Cardiac muscle cell (in vitro differentiated cells and primary cell): ENCODE data around the gene EFCAB6. TPM values are rescaled to one million over a fixed set of nuclear protein-coding genes. Genes with fewer than 3 reads are reported as not detected.

Experiments
- DNase-seq, 2 donors: peaks; one replicate each; pipeline versions ENCODE4 v3.0.0 to v3.0.0-alpha.2; 2010 to 2017; ENCODE audit warnings: low read depth in 1 of 2, low spot score in 1 of 2
- H3K27ac ChIP-seq: fragments of 200-600 bp; sonication (generic); 2 replicates; pipeline ENCODE4 v1.5.1; 2016
- H3K27me3 ChIP-seq: fragments of 200-600 bp; sonication (generic); 2 replicates; pipeline ENCODE4 v1.6.0; 2016; ENCODE audit warnings: control low read depth
- H3K36me3 ChIP-seq: fragments of 200-600 bp; sonication (generic); 2 replicates; pipeline ENCODE4 v1.5.1; 2016; ENCODE audit warnings: control low read depth
- H3K4me1 ChIP-seq: fragments of 200-600 bp; sonication (generic); 2 replicates; pipeline ENCODE4 v1.8.1; 2017; ENCODE audit warnings: low read depth, mild to moderate bottlenecking, mixed run types
- H3K4me3 ChIP-seq: fragments of 200-600 bp; sonication (generic); 2 replicates; pipeline ENCODE4 v1.5.1; 2016; ENCODE audit warnings: mild to moderate bottlenecking
- H3K9me3 ChIP-seq: fragments of 200-600 bp; sonication (generic); 2 replicates; pipeline ENCODE4 v1.5.1; 2017; ENCODE audit warnings: low read depth, mild to moderate bottlenecking, control low read depth
- polyA plus RNA-seq: library from polyadenylated mRNA; unstranded; fragments of >200 nt; fragmentation: Nextera tagmentation; extraction: Ambion mirVana; gene quantifications from 2 replicates; pipeline ENCODE4 v1.2.1, GENCODE V29; 2016
- total RNA-seq: library from RNA; depleted of rRNA; stranded (reverse); fragments of >200 nt; gene quantifications from 2 replicates; pipeline ENCODE4 v1.2.3, GENCODE V29; 2016
- TF ChIP-seq, protein P1 (sequence below): IDR thresholded peaks from 2 replicates; pipeline ENCODE4 v1.5.1; 2012; ENCODE audit warnings: low read depth, mild to moderate bottlenecking, low read length

EFCAB6 gene
- total and polyA plus RNA-seq, 2 experiments from 2014 or later, result 1.5 to 3.8 TPM

DNA sequence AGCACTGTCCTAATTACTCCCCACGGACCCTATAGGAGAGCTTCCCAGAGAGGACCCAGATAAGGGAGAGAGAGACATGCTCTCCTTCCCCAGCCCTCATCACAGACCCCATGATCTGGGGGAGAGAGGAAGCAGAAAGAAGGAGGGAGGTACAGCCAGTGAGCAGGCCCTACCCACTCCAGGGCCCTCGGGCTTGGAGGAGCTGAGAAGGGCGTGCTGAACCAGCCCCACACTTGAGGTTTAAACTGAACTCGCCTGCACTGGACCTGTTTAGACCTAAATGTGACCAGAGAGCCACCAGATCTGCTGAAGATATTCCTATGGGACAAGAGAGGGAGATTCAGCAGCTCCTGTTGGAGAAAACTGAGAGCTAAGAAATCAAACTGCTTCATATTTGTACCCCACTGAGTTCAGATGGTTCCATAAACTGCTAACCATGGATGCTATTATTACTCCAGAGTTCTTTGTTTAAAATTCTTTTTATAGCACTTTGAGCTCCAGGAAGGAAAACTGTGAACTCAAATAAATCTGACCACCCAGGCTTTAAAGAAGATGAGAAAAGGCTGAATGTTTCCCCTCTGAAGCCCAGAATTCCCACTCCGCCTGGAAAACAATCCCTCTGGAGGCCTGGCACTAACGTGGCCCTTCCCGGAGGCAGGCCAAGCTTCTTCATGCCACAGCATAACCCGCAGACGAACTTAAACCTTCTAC, 67.2 kb downstream of the EFCAB6 start:
- TF ChIP-seq, protein P1, sequence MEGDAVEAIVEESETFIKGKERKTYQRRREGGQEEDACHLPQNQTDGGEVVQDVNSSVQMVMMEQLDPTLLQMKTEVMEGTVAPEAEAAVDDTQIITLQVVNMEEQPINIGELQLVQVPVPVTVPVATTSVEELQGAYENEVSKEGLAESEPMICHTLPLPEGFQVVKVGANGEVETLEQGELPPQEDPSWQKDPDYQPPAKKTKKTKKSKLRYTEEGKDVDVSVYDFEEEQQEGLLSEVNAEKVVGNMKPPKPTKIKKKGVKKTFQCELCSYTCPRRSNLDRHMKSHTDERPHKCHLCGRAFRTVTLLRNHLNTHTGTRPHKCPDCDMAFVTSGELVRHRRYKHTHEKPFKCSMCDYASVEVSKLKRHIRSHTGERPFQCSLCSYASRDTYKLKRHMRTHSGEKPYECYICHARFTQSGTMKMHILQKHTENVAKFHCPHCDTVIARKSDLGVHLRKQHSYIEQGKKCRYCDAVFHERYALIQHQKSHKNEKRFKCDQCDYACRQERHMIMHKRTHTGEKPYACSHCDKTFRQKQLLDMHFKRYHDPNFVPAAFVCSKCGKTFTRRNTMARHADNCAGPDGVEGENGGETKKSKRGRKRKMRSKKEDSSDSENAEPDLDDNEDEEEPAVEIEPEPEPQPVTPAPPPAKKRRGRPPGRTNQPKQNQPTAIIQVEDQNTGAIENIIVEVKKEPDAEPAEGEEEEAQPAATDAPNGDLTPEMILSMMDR, result no peak
- Histone ChIP-seq H3K4me1 (peaks cover 27% of the 10 kb centered on the region), H3K27ac (no peak overlapping the region), H3K27me3 (no peaks in the 10 kb centered on the region), H3K4me3 (no peak overlapping the region), H3K36me3 (no peaks in the 10 kb centered on the region), H3K9me3 (no peaks in the 10 kb centered on the region)
- no peak for DNase-seq

DNA sequence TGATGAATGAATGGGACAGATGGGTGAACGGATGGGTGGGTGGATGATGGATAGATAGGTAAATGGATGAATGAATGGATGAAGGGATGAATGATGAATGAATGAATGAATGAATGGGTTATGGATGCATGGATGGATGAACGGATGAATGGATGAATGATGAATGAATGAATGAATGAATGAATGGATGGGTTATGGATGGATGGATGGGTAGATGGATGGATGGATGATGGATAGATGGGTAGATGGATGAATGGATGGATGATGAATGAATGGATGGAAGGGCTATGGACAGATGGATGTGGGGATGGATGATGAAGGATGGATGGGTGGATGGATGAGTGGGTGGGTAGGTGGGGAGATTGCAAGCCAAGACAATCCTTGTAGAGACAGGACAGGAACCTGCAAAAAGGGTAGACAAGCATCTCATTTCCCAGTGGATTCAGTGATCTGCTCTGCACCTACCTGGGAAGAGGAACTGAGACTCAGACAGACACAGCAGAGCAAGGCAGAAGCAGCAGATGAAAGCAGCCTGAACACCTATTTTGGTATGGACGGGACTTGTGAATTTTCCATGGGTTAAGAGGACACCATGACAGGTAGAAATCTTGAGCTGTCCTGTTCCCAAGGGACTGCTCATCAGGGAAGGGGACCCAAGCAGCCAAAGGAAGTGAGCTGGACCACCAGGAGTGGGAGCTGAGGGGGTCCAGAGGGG, 68.0 kb downstream of the EFCAB6 start:
- Histone ChIP-seq H3K27me3 (no peaks in the 10 kb centered on the region), H3K4me1 (peaks cover 27% of the 10 kb centered on the region), H3K4me3 (no peak overlapping the region), H3K9me3 (no peaks in the 10 kb centered on the region), H3K36me3 (no peaks in the 10 kb centered on the region), H3K27ac (no peak overlapping the region)
- TF ChIP-seq, protein P1, result no peak
- no peak for DNase-seq

DNA sequence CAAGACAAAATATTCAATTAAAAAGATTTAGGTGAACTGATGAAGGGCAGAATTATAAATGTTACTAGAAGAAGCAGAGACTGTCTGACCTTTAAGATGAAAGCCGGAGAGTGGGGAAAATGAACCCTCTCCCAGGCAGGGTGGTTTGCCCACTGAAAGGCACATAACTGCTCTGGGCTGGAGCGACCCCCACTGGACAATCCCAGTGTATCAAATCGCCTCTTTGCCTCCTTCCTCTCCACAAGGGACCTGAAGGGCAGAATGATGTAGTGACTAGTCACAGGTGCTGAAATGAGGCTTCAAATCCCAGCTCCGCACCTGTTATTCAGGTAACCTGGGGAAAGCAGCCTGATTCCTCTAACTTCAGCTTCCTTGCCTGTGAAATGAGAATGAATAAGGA, 69.0 kb downstream of the EFCAB6 start:
- no peaks in the 10 kb centered on the region for H3K27me3 ChIP-seq
- TF ChIP-seq, protein P1, result peak; percentile 11
- peak in 1 of 2 donors; percentile 59 for DNase-seq
- no peaks in the 10 kb centered on the region for H3K36me3 ChIP-seq
- H3K27ac ChIP-seq, result no peak overlapping the region
- H3K9me3 ChIP-seq, result no peaks in the 10 kb centered on the region
- peaks cover 27% of the 10 kb centered on the region for H3K4me1 ChIP-seq
- H3K4me3 ChIP-seq, result no peak overlapping the region

DNA sequence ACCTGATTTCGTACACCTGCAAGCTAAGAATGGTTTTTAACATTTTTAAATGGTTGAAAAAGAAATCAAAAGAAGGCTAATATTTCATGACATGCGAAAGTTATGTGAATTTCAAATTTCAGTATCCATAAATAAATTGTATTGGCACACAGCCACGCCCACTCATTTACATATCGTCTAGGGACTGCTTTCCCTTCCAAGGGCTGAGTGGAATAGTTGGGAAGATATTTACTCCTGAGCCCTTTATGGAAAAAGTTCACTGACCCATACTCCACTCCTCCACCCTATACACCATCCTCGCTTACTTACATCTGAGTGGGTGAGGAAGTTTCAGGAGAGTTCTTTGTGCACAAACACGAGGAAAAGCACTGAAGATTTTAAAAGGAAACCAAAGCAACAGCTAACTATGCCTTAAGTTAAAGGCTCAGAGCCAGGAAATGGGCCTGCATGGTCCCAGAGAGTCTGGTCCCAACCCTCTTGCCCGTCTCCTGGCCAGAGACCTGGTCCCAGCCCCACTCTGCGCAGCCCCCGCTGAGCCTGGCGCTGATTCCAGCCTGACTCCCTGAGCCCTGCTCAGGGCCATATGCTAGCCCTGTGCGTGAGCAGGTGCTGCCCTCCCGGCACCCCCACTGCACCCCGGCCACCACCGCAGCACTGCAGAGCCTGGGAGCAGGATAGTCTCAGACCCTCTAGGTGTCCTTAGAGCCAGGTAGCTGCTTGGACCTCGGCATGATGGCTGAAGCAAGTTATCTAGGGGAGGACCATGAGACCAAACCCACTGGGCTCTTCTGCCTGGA, 69.8 kb downstream of the EFCAB6 start:
- TF ChIP-seq, protein P1, result no peak
- no peaks in the 10 kb centered on the region for H3K27me3 ChIP-seq
- no peak for DNase-seq
- no peaks in the 10 kb centered on the region for H3K9me3 ChIP-seq
- peaks cover 27% of the 10 kb centered on the region for H3K4me1 ChIP-seq
- H3K36me3 ChIP-seq, result no peaks in the 10 kb centered on the region
- H3K27ac ChIP-seq, result no peak overlapping the region
- H3K4me3 ChIP-seq, result no peak overlapping the region

DNA sequence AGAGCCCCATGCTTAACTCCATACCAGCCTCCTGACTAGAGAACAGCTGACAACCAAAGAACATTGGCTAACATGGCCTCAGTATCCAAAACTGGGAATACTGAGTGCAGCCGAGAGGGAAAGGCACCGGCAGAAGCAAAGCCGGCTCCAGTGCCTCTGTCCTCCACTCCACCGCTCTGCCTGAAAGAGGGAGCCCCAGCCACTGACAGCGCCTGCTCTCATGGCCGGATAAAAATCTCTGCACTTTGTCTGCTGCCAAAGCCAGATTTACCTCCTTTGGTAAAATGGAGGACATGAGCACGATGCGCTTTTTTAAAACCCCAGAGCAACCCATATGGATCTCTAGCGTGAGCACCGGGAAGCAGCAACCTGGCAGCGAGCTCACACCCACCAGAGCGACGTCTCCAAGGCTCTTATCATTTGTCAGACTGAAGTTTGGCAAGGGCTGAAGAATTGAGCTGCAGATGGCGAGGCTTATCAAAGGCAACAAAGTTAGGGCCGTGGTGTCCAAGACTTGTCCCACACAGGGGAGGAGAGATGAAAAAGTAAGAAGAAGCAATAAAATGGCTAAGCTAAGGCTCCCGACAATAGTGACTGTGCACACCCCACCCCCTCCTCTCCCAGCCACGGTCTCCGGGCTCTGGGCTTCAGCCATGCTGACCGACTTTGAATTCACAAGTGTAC, 71.4 kb downstream of the EFCAB6 start:
- H3K27ac ChIP-seq, result no peak overlapping the region
- TF ChIP-seq, protein P1, result no peak
- DNase-seq, result peak in 1 of 2 donors; percentile 23
- H3K9me3 ChIP-seq, result no peaks in the 10 kb centered on the region
- H3K4me1 ChIP-seq, result peaks cover 27% of the 10 kb centered on the region
- H3K27me3 ChIP-seq, result no peaks in the 10 kb centered on the region
- H3K4me3 ChIP-seq, result no peak overlapping the region
- H3K36me3 ChIP-seq, result no peaks in the 10 kb centered on the region
